Esophagus muscularis mucosa (tissue), 3 donors: ENCODE data around the gene TNP2.

ENCODE experiments used
- CTCF ChIP-seq, 3 experiments: fragments of 200-600 bp in 2 of 3; fragments of 450-650 bp in 1 of 3; sonication (generic) in 2 of 3; IDR thresholded peaks; one replicate each; pipeline ENCODE4 v1.5.1; 2017 to 2019; ENCODE audit warnings: antibody characterized with exemption in 3 of 3, mild to moderate bottlenecking in 2 of 3, moderate library complexity in 1 of 3
- POLR2AphosphoS5 ChIP-seq, 2 donors: sonication (generic); formaldehyde crosslinking; IDR thresholded peaks; one replicate each; pipeline ENCODE4 v1.6.1; 2017; ENCODE audit warnings: antibody characterized with exemption in 2 of 2

GRCh38 chr16:11256661-11257130 is 12.4 kb downstream of the TNP2 start:
- TF ChIP-seq CTCF (IDR thresholded peaks at IDR 0.05) (no peak), POLR2AphosphoS5 (IDR thresholded peaks at IDR 0.05) (no peak)
